Stimulated activated naive CD4-positive, alpha-beta T cell (primary cell): Measurements from ENCODE around the gene HSD17B13.
A peak's percentile ranks its signal among the peaks of the same experiment; 100 is the strongest.
"Not testable (repeated sequence)": the region's sequence is repeated elsewhere in the genome, so short reads cannot be mapped to it uniquely, and the experiment has no call there.

ENCODE experiments used
- DNase-seq, 6 experiments: peaks; one replicate each; lab custom pipeline; 2025; lab: John Stamatoyannopoulos, UW

The HSD17B13 gene

DNA sequence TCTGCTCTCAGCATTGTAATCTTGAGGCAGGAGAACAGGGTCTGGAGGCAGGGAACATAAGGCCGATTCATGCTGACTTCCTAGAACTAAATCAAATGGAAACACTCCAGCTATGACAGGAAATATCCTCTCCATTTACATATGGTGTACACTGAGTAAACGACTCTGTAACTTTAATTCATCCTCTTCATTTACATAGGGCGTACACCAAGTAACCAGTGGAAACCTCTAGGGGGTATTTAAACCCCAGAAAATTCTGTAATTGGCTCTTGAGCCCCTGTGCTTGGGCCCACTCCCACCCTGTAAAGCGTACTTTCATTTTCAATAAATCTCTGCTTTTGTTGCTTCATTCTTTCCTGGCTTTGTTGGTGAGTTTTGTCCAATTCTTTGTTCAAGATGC lies 7.7 kb downstream of the HSD17B13 start:
- not testable (repeated sequence) for DNase-seq

DNA sequence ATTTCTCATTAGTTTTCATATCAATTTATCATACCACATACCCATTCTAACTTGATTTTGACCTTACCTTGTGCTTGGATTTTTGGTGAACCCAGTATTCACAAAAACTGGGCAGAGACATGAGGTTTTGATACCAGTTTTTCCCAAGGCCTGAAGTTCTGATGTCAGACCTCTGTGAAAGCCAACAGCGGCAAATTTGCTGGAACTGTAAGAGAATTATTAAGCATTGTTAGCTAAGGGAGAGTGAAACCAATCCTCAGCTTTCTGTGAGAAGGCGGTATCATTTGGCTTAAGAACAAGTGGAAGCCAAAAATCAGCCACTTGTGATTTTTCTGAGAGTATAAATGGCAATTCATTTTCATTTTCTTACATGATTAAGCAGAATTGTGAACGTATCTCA lies 8.9 kb downstream of the HSD17B13 start:
- DNase-seq: no peak

DNA sequence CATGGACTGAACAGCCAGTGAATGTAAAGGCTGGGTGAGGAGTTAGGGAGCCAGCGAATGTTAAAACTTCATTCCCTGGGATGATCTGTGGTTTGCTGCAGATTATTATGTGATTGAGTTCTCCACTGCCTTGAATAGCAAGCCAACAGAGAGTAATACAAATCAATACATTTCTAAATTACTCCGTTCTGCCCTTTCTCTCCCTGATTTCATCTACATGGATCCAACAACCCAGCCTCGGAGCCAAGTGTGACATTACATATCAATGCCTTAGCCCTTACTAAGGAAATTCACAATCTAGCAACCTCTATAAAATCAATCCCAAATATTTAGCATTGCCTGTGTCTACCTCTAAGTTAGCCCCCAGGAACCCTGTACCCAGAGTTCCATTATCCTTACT lies 11.0 kb downstream of the HSD17B13 start:
- DNase-seq: no peak

DNA sequence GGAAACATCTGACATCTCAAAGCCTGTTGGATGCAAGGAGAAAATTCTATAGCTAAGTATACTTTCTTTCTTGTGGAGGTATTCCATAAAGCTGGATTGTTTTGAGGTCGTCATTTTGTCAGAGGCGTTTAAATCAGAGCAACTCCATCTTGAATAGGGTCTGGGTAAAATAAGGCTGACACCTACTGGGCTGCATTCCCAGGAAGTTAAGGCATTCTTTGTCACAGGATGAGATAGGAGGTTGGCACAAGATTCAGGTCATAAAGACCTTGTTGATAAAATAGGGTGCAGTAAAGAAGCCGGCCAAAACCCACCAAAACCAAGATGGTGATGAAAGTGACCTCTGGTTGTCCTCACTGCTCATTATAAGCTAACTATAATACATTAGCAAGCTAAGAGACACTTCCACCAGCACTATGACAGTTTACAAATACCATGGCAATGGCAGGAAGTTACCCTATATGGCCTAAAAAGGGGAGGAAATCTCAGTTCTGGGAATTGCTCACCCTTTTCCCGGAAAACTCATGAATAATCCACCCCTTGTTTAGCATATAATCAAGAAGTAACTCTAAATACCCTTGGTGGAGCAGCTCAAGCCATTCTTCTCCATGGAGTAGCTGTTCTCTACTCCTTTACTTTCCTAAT lies 11.9 kb downstream of the HSD17B13 start:
- DNase-seq: no peak

DNA sequence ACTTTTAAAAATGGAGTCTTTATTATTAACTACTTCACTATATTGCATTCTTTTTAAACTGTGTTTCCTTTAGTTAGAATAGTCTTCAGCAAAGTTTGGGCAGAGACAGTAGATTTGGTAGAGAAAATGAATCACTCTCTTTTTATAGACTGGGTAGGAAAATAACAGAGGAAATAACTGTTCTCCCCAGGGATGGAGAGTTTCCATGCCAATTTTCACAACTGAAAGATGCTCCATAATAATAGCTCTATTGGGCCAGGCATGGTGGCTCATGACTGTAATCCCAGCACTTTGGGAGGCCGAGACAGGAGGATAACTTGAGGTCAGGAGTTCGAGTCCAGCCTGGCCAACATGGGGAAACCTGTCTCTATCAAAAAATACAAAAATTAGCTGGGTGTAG lies 13.1 kb downstream of the HSD17B13 start:
- DNase-seq: no peak

DNA sequence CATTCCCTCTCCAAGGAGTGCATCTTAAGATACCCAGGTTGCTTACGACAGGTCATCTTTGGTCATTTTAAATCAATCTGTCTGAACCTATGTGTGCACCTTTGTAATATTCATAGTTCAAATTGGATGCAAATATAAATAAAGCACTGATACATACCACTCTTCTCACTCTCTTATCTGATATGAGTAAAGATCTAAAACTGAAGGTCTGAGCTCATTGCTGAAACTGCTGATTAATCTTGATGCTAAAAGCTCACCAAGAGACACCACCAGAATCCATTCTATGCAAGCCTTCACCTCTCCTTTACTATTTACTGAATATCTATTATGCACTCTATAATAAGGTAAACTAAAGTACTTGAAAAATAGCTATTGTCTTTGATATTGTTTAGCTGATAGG lies 16.6 kb downstream of the HSD17B13 start:
- DNase-seq: no peak

DNA sequence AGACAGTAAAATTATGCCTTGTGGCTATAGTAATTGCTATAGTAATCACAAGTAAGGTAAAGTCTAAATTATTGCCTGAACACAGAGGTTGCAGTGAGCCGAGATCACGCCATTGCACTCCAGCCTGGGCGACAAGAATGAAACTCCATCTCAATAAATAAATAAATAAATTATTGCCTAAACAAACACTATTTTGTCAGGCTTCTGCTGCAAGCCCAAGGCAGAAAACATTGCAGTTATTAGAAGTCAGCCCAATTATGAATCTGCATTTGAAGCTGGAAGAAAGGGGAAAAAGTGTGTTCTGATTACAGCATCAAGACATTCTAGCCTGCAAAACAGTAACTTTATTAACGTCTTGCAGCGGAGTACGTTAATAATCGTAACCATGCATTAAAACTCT lies 17.1 kb downstream of the HSD17B13 start:
- DNase-seq: no peak

DNA sequence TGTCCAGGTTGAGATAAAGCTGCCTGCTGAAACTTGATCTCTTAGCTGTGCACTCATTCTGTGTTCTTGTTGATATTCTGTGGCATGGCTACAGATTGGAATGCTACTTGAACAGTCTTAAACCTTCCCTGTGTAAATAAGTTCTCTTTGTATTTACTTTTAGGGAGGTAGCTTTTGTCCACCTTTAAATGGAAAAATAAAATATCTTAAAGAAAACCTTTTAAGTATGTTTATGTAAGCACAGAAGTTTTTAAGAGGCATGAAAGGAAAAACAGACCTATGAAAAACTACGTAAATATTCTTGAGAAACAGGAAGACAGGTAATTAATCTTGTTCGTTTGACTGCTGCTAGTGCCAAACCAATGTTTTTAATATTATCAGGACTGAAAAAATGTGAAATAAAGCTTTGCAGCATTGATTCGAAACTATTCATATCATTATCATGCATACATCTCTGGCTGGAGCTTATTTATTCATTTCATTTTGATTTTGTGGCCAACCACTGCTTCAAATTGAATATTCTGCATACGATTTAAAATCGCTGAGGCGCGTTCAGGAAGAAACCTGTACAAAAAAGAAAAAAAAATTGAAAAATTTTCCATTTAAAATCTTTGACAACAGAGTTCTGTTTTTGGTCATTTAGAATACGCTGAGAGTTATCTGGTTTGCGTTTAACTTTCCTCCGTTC lies 17.8 kb downstream of the HSD17B13 start:
- DNase-seq: no peak

DNA sequence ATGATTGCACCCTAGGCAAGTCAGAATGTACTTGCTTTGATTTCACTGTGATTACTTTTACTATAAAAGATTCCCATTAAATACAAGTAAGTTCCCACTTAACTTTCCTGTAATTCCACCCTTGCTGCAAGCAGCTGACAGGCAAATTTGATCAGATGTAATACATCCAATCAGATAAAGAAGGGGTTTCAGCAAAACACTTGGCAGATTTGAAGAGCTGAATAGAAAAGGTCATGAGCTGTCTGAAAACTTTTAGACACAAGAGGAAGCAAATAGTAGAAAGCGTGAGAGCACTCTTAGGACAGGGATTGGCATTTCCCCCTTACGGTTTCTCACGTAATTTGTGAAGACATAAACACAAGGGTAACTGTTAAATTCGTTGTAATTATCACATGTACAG lies 22.8 kb downstream of the HSD17B13 start:
- no peak for DNase-seq

DNA sequence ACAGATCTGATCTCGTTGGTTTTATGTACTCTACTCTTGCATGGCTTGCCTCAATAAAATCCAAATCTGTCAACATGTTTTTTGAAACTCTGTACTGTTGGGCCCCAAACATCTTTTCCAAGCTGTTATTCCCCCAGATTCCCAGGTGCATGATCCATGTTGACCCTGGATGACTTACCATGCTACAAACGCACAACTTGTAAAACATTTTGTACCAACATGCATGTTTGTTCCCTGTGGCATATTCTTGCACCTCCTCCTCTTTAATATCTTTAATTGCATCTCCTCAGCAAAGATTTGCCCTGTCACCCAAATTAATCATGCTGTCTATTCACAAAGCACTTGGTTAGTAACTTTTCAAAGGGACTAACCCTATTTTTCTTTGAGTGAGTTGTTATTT lies 24.3 kb downstream of the HSD17B13 start:
- no peak for DNase-seq

DNA sequence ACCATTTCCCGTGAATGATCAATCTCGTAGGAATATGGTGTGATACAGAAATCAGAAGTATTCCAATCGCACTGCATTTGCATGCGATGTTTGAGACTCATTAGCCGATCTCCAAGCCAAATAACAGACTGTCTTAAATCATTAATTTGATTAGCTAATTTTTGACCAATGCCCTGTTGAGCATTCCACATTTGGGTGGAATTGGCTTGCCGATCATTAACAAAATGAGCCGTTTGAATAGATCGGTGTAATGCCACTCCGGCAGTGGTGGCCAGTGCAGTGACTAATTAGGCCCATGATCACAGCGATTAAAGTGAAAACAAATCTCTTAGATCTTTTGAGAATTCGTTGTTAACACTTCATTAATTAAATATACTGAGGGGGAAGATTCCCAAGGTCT lies 27.8 kb downstream of the HSD17B13 start:
- DNase-seq: not testable (repeated sequence)

DNA sequence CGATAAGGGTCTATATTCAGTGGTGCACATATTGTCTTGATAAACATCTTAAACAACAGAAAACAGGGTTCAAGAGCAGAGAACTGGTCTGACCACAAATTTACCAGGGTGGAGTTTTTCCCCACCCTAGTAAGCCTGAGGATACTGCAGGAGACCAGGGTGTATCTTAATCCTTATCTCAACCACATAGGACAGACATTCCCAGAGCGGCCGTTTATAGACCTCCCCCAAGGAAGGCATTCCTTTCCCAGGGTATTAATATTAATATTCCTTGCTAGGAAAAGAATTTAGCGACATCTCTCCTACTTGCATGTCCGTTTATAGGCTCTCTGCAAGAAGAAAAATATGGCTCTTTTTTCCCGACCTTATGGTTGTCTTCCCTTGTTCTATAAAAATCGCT lies 28.8 kb downstream of the HSD17B13 start:
- not testable (repeated sequence) for DNase-seq

DNA sequence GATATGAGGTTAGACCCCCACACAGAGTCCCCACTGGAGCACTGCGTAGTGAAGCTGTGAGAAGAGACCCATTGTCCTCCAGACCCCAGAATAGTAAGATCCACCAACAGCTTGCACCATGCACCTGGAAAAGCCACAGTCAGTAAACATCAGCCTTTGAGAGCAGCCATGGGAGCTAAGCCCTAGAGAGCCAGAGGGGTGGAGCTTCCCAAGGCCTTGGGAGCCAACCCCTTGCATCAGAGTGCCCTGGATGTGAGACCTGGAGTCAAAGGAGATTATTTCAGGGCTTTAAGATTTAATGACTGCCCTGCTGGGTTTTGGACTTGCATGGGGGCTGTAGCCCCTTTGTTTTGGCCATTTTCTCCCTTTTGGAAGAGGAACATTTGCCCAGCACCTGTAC lies 35.7 kb downstream of the HSD17B13 start:
- no peak for DNase-seq

DNA sequence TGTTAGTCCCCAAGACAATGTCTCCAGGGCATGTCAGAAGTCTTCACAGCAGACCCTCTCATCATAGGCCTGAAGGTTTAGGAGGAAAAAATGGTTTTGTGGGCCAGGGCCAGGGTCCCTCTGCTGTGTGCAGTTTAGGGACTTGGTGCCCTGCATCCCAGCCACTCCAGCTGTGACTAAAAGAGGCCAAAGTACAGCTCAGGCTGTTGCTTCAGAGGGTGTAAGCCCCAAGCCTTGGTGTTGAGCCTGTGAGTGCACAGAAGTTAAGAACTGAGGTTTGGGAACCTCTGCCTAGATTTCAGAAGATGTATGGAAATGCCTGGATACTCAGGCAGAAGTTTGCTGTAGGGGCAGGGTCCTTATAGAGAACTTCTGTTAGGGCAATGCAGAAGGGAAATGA lies 38.4 kb downstream of the HSD17B13 start:
- DNase-seq: not testable (repeated sequence)

DNA sequence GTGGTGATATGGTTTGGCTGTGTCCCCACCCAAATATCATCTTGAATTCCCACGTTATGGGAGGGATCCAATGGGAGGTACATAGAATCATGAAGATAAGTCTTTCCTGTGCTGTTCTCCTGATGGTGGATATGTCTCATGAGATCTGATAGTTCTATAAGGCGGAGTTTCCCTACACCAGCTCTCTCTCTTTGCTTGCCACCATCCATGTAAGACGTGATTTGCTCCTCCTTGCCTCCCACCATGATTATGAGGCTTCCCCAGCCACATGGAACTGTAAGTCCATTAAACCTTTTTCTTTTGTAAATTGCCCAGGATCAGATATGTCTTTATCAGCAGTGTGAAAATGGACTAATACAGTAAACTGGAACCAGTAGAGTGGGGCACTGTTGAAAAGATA lies 39.5 kb downstream of the HSD17B13 start:
- DNase-seq: no peak

DNA sequence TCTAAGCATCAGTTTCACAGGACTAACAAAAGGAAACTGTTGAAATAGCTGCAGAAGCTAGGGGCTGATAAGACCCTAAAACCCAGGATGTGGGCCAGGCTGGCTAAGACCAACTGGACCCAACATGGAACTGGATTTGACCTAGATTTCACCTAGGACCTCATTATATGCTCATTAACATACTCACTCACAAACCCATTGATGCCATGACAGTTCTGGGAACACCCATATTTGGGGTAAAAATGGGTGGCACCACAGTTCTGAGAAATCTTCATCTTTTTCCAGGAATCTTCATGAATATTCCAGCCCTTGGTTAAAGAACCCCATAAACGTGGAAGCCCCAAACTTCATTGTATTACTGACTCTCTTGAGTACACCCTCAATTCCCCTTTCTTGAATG lies 41.1 kb downstream of the HSD17B13 start:
- no peak for DNase-seq

DNA sequence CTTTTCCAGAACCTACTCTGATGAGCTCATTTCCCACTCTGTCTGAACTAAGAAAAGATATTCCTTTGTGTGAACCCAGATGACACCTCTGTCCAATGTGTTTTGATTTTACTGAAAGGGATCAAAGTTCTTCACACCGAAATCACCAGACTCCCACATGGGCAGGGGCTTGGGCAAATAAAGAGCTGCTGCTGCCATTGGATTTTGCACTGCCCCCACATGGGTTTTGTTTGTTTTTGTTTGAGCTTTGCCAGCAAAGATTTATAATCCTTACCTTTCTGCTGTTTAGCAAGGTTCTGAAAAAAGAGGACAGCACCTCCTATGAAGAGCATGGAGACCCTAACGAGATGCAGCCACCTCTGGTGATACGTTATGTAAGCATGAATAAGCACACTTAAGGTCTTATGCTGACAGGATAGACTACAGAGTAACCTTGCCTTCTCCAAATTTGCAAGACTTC lies 44.3 kb downstream of the HSD17B13 start:
- no peak for DNase-seq

DNA sequence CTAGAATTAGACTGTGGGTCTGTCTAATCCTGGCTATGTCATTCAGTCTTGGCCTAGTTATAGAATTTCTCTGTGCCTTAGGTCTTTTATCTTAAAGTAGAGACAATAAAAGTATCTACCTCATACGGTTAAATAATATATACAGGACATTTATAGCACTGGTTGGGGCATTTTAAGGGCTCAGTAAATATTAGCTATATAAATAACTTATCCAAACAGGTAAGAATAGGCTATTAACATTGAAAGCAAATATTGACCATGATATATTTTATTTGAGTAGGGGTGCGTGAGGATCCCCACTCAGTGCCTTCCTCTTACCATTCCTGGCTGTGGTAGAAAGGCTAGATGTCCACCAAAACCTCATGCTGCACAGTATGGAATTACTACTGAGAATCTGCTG lies 47.4 kb downstream of the HSD17B13 start:
- DNase-seq: no peak

DNA sequence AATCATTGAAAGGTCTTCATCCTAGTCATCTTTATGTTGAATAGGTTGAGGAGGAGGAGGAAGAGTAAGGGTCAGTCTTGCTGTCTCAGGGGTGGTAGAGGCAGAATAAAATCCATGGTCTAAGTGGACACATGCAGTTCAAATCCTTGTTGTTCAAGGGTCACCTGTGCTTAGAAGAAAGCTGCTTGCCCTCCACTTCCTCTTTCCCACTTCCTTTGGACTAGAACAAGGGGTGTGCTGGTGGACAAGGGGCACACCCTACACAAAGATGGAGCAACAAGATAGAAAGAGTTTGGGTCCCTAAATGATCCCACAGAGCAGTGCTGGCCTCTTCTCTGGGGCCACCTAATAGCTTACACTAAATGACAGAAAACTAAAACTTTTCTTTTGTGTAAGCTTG lies 47.9 kb downstream of the HSD17B13 start:
- DNase-seq: no peak

DNA sequence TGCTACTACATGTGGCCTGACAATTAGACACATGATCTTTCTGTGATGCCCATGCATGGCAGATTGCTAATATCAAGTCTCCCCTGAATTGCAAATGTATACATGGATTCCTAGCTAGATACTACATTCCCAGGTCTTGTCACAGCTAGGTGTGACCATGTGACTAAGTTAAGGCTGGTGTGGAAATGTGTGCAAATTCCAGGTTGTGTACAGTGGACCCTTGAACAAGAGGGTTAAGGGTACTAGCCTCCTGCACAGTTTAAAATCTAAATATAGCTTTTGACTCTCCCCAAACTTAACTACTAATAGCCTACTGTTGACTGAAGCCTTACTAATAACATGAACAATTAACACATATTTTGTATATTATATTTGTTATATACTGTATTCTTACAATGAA lies 48.4 kb downstream of the HSD17B13 start:
- no peak for DNase-seq

DNA sequence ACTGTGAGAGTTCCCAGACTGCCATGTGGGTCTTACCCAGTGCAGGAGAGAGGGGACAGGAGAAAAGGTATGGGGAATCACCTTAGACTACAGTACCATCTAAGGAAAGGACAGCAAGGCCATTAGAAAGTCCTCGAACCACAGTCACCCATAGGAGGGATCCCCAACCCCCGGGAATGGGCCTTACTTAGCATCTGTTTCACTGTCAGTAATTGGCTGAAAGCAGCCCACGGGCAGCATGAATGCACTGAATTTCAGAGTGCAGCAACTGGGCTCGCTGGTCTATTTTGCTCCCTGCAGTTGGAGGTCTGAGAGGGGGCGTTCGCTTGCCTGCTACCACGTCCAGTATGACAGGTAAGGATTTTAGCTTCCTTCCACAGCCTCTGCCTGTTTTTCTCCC lies 51.9 kb downstream of the HSD17B13 start:
- no peak for DNase-seq

DNA sequence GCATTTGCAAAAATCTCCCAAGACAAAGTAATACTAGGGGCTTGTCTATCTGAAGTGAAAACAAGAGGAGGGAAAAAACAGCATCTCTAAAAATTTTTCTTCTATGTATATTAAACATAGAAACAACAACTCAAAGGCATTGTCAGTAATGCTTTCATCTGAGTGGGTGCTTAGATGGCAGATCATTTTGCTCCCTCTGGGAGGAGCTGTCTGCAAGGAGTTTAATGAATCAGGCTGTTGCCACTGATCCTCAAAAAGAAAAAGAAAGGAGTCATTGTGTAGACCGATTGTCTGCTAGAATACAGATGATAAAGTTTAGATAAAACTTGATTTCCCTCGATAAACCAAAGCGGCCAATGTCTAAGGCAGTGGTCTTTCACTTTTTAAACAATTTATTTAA lies 52.5 kb downstream of the HSD17B13 start:
- DNase-seq: peak in 1 of 6 experiments; percentile 3

DNA sequence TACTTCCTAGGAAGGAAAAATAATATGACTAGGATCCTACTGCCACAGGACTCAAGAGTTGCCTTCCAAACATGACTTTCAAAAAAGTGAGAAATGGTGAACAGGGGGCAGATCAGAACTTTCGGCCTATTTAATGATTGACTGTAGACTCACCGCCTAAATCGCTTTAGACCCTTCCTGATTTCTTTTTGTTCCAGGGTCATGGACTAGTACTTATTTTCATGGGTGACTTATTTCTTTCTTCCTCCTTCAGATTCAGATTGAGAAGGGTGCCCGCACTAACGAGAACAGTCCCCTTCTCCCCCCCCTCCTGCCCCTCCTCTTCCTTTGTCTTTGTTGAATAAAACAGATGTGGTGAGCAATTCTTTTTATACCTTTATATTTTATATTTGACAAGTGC lies 54.3 kb downstream of the HSD17B13 start:
- no peak for DNase-seq

DNA sequence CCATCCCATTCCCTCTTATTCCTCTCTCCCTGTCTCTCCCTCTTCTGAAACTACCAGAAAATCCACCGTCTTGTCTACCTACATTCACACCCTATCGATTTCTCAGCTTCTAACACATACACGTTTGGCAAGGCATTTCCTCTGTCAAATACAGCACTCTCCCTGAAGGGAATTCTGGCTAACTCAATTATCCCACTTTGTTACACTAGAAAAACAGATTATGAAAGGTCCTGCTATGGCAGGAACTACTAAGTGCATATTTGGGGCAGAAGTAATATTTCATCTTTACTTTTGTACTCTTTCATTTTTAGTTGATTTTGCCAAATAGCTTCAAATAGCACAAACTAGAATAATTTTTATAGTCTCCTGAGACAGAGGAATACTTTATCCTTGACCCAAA lies 55.7 kb downstream of the HSD17B13 start:
- DNase-seq: no peak
